HepG2 (cell line): ENCODE measurements around the gene C1QTNF1. TPM values are rescaled to one million over a fixed set of nuclear protein-coding genes. Genes with fewer than 3 reads are reported as not detected.
A peak's percentile ranks its signal among the peaks of the same experiment; 100 is the strongest.

Source experiments
- ARID5B ChIP-seq: IDR thresholded peaks from 2 replicates; pipeline ENCODE4 v1.4.0; 2020; ENCODE audit warnings: mild to moderate bottlenecking, missing genetic modification reagents
- ERF ChIP-seq: IDR thresholded peaks from 2 replicates; pipeline ENCODE4 v1.6.1; 2018; ENCODE audit warnings: missing biosample characterization, missing genetic modification reagents
- GATAD2A ChIP-seq: IDR thresholded peaks from 2 replicates; pipeline ENCODE4 v1.6.1; 2016
- SOX13 ChIP-seq, 3 experiments: fragments of 450-650 bp in 1 of 3; sonication (generic) in 1 of 3; formaldehyde crosslinking in 1 of 3; IDR thresholded peaks in 2 of 3; conservative IDR thresholded peaks in 1 of 3; 2 replicates each; pipeline versions ENCODE4 v1.5.0 to v1.6.1; 2016 to 2020; ENCODE audit warnings: antibody characterized with exemption in 1 of 3, mild to moderate bottlenecking in 1 of 3, missing compliant biosample characterization in 1 of 3, missing genetic modification reagents in 1 of 3, moderate library complexity in 1 of 3
- TBL1XR1 ChIP-seq: fragments of 150-350 bp; IDR thresholded peaks from 2 replicates; pipeline ENCODE4 v1.6.1; 2014; ENCODE audit warnings: borderline replicate concordance, low read length; ENCODE audit not compliant: partially characterized antibody
- ZBTB44 ChIP-seq: sonication (generic); formaldehyde crosslinking; IDR thresholded peaks from 2 replicates; pipeline ENCODE4 v1.4.0; 2020; ENCODE audit warnings: missing genetic modification reagents
- ZFP41 ChIP-seq: sonication (generic); formaldehyde crosslinking; IDR thresholded peaks from 2 replicates; pipeline ENCODE4 v1.4.0; 2020; ENCODE audit warnings: mild to moderate bottlenecking, missing genetic modification reagents, borderline replicate concordance
- ZNF574 ChIP-seq: sonication (generic); formaldehyde crosslinking; IDR thresholded peaks from 2 replicates; pipeline ENCODE4 v1.4.0; 2020; ENCODE audit warnings: missing genetic modification reagents
- ZNF629 ChIP-seq: sonication (generic); formaldehyde crosslinking; conservative IDR thresholded peaks from 2 replicates; pipeline ENCODE4 v1.5.0; 2020; ENCODE audit warnings: missing genetic modification reagents
- polyA plus RNA-seq, 8 experiments: library from polyadenylated mRNA; depleted of rRNA in 3 of 8; stranded (reverse) in 7 of 8; unstranded in 1 of 8; fragments of >200 nt; fragmentation: Illumina TruSeq in 4 of 8; extraction: Trizol in 4 of 8; gene quantifications; 2 replicates each; pipeline versions ENCODE4 v1.2.1 to v1.2.3, GENCODE V29; 2011 to 2016; ENCODE audit warnings: low read depth in 4 of 8, missing spikeins in 1 of 8, mixed read lengths in 1 of 8; ENCODE audit not compliant: insufficient read depth in 1 of 8
- total RNA-seq, 5 experiments: library from RNA; depleted of rRNA; stranded (reverse); fragments of >200 nt; fragmentation: Illumina TruSeq; extraction: Trizol; gene quantifications; 2 replicates each; pipeline ENCODE4 v1.2.3, GENCODE V29; 2016; ENCODE audit warnings: low read depth in 1 of 5
- TF ChIP-seq, protein P1 (sequence below): IDR thresholded peaks from 2 replicates; pipeline ENCODE4 v1.6.1; 2016; ENCODE audit warnings: mild to moderate bottlenecking
- TF ChIP-seq, protein P2 (sequence below): sonication (generic); formaldehyde crosslinking; IDR thresholded peaks from 2 replicates; pipeline ENCODE4 v1.4.0; 2020; ENCODE audit warnings: missing genetic modification reagents, borderline replicate concordance
- TF ChIP-seq, protein P3 (sequence below): sonication (generic); formaldehyde crosslinking; IDR thresholded peaks from 2 replicates; pipeline ENCODE4 v1.4.0; 2020; ENCODE audit warnings: missing genetic modification reagents, borderline replicate concordance

Gene C1QTNF1
- total and polyA plus RNA-seq, 2 of the 13 experiments (the other 11 are each of a cell fraction or from before 2014, with no cell fraction given) = 0.18 to 0.86 TPM

DNA sequence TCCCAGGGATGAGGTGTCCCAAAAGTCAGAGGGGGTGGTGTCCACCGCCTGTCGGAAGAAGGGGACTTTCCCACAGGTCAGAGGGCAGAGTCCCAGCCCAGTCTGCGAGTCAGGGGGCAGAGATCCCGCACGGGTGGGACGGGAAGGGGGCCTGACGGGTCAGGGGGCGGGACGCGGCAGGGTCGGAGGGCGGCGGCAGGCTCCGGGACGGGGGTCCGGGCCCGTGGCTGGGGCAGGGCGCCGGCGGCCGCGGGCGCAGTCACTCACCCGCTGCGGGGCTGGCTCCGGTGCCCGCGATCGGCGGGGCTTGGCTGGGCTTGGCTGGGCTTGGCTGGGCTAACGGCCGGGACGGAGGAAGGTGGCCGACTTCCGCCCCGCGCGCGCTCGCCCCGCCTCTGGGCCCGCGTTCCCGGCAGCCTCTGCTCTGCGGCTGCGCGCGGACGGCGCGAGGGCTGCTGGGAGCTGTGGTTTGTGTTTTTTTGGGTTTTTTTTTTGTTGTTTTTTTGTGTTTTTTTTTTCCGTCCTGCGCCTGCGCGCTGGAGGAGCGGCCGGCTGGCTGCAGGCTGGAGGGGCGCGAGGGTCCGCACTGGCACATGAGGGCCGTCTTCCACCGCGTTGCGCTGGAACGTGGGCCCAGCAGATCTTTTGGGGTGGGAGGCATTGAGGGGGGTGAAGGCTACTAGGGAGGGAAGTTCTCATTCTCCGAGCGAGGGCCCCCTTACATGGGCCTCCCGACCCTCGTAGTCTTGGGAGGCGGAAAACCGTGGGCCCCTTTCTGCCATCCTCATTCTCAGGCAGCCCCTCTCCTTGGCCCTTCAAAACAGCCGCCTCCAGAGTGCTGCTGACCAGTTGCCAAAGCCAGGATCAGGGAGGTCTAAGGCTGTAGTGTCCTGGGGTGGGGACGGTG, 14.3 kb upstream of the C1QTNF1 start, which contains the start of gene CANT1 (continued):
- peak; percentile 26; the same call in 1 of the 2 replicates for TF ChIP-seq ARID5B (CRISPR knock-in tag)
- TF ChIP-seq ZBTB44 (CRISPR knock-in tag) = 0 out of 2 replicates have a peak, but pooled peaks have one; percentile 15
- TF ChIP-seq ERF (CRISPR knock-in tag) = peak; percentile 71; the same call in 1 of the 2 replicates
- TF ChIP-seq, protein P1, sequence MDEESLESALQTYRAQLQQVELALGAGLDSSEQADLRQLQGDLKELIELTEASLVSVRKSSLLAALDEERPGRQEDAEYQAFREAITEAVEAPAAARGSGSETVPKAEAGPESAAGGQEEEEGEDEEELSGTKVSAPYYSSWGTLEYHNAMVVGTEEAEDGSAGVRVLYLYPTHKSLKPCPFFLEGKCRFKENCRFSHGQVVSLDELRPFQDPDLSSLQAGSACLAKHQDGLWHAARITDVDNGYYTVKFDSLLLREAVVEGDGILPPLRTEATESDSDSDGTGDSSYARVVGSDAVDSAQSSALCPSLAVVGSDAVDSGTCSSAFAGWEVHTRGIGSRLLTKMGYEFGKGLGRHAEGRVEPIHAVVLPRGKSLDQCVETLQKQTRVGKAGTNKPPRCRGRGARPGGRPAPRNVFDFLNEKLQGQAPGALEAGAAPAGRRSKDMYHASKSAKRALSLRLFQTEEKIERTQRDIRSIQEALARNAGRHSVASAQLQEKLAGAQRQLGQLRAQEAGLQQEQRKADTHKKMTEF (CRISPR knock-in tag) = peak; percentile 83
- 0 out of 2 replicates have a peak, but pooled peaks have one; percentile 5 for TF ChIP-seq ZFP41 (CRISPR knock-in tag)
- TF ChIP-seq, protein P2, sequence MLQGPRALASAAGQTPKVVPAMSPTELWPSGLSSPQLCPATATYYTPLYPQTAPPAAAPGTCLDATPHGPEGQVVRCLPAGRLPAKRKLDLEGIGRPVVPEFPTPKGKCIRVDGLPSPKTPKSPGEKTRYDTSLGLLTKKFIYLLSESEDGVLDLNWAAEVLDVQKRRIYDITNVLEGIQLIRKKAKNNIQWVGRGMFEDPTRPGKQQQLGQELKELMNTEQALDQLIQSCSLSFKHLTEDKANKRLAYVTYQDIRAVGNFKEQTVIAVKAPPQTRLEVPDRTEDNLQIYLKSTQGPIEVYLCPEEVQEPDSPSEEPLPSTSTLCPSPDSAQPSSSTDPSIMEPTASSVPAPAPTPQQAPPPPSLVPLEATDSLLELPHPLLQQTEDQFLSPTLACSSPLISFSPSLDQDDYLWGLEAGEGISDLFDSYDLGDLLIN (CRISPR knock-in tag) = no peak
- TF ChIP-seq ZNF574 (CRISPR knock-in tag) = peak; percentile 87
- no peak for TF ChIP-seq SOX13 (IDR thresholded peaks at IDR 0.05)
- peak in 1 of 2 experiments; percentile 34; a peak in 2 of 4 replicates for TF ChIP-seq SOX13 (CRISPR knock-in tag; conservative IDR thresholded peaks at IDR 0.05 in 1 of 2, IDR thresholded peaks at IDR 0.05 in 1 of 2)
- TF ChIP-seq GATAD2A (CRISPR knock-in tag) = peak; percentile 56; the same call in 1 of the 2 replicates
- TF ChIP-seq ZNF629 (CRISPR knock-in tag) = no peak
- TF ChIP-seq, protein P3, sequence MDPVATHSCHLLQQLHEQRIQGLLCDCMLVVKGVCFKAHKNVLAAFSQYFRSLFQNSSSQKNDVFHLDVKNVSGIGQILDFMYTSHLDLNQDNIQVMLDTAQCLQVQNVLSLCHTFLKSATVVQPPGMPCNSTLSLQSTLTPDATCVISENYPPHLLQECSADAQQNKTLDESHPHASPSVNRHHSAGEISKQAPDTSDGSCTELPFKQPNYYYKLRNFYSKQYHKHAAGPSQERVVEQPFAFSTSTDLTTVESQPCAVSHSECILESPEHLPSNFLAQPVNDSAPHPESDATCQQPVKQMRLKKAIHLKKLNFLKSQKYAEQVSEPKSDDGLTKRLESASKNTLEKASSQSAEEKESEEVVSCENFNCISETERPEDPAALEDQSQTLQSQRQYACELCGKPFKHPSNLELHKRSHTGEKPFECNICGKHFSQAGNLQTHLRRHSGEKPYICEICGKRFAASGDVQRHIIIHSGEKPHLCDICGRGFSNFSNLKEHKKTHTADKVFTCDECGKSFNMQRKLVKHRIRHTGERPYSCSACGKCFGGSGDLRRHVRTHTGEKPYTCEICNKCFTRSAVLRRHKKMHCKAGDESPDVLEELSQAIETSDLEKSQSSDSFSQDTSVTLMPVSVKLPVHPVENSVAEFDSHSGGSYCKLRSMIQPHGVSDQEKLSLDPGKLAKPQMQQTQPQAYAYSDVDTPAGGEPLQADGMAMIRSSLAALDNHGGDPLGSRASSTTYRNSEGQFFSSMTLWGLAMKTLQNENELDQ (CRISPR knock-in tag) = no peak
- peak; percentile 65 for TF ChIP-seq TBL1XR1
